IMR-90 (cell line): ENCODE data around the gene ABCA9. TPM values are rescaled to one million over a fixed set of nuclear protein-coding genes. Genes with fewer than 3 reads are reported as not detected.

Source experiments
- ATAC-seq: fragments of 200-7000 bp; cut with Tn5 transposase; 2 replicates; pipeline ENCODE4 v1.9.1; 2020; ENCODE audit warnings: low read depth, mild to moderate bottlenecking, moderate library complexity
- BruUV-seq: library from RNA; stranded (reverse); fragments of 400-500 nt; replicated peaks from 2 replicates; lab custom pipeline; 2021; lab: Mats Ljungman, UMichigan
- CTCF ChIA-PET: fragments of 300-600 bp; formaldehyde crosslinking; extraction: SDS; loops from one replicate; lab custom pipeline; 2021; ENCODE audit warnings: antibody characterized with exemption; lab: Yijun Ruan, JAX
- POLR2A ChIA-PET: fragments of 300-600 bp; sonication (Branson Sonifier 250); formaldehyde crosslinking; loops from one replicate; lab custom pipeline; 2022; ENCODE audit warnings: antibody characterized with exemption; ENCODE audit not compliant: unreplicated experiment; lab: Charles Lee
- DNase-seq: peaks from one replicate; pipeline ENCODE4 v3.0.0; 2013
- H2AFZ ChIP-seq: replicated peaks from 2 replicates; pipeline ENCODE3; 2013; ENCODE audit warnings: low read length, mild to moderate bottlenecking; ENCODE audit not compliant: poor library complexity
- H2AK5ac ChIP-seq: 2 replicates; pipeline ENCODE4 v1.6.1; 2013; ENCODE audit warnings: low read depth, low read length, inconsistent platforms
- H2AK9ac ChIP-seq: replicated peaks from 2 replicates; pipeline ENCODE3; 2013; ENCODE audit warnings: mild to moderate bottlenecking, low read depth, low read length, moderate library complexity; ENCODE audit not compliant: poor library complexity
- H2BK120ac ChIP-seq: 2 replicates; pipeline ENCODE4 v1.6.1; 2013; ENCODE audit warnings: low read depth, low read length, inconsistent platforms
- H2BK15ac ChIP-seq: 3 replicates; pipeline ENCODE4 v1.6.1; 2013; ENCODE audit warnings: low read depth, low read length, inconsistent platforms
- H2BK20ac ChIP-seq: 2 replicates; pipeline ENCODE4 v1.6.1; 2013; ENCODE audit warnings: low read depth, mild to moderate bottlenecking, inconsistent platforms, low read length, moderate library complexity
- H2BK5ac ChIP-seq: 2 replicates; pipeline ENCODE4 v1.6.1; 2013; ENCODE audit warnings: mild to moderate bottlenecking, low read depth, low read length, inconsistent platforms; ENCODE audit not compliant: poor library complexity, severe bottlenecking
- H3K14ac ChIP-seq: replicated peaks from 2 replicates; pipeline ENCODE4 v1.6.1; 2013; ENCODE audit warnings: low read depth, low read length, inconsistent platforms
- H3K18ac ChIP-seq: 2 replicates; pipeline ENCODE4 v1.6.1; 2013; ENCODE audit warnings: low read depth, low read length, control low read depth
- H3K23ac ChIP-seq: 2 replicates; pipeline ENCODE4 v1.6.1; 2013; ENCODE audit warnings: low read depth, low read length, inconsistent platforms
- H3K27ac ChIP-seq: 2 replicates; pipeline ENCODE4 v1.5.1; 2013; ENCODE audit warnings: mild to moderate bottlenecking, control low read depth, low read length; ENCODE audit not compliant: insufficient read depth
- H3K27me3 ChIP-seq: 2 replicates; pipeline ENCODE4 v1.6.1; 2013; ENCODE audit warnings: low read length; ENCODE audit not compliant: control insufficient read depth, insufficient read depth
- H3K36me3 ChIP-seq: 2 replicates; pipeline ENCODE4 v1.6.1; 2013; ENCODE audit warnings: low read length, mixed read lengths; ENCODE audit not compliant: control insufficient read depth, insufficient read depth
- H3K4ac ChIP-seq: 2 replicates; pipeline ENCODE4 v1.6.1; 2013; ENCODE audit warnings: low read depth, low read length, inconsistent platforms
- H3K4me1 ChIP-seq: 2 replicates; pipeline ENCODE4 v1.6.1; 2013; ENCODE audit warnings: low read length, mixed read lengths; ENCODE audit not compliant: control insufficient read depth, insufficient read depth
- H3K4me2 ChIP-seq: 2 replicates; pipeline ENCODE4 v1.6.1; 2013; ENCODE audit warnings: low read depth, mild to moderate bottlenecking, control low read depth, low read length, moderate library complexity
- H3K4me3 ChIP-seq: 2 replicates; pipeline ENCODE4 v1.5.1; 2013; ENCODE audit warnings: low read depth, mild to moderate bottlenecking, control low read depth, low read length, moderate library complexity; ENCODE audit not compliant: insufficient read depth
- H3K56ac ChIP-seq: 2 replicates; pipeline ENCODE4 v1.6.1; 2013; ENCODE audit warnings: low read length, inconsistent platforms; ENCODE audit not compliant: insufficient read depth; ENCODE audit errors: extremely low read depth
- H3K79me1 ChIP-seq, 2 experiments: 2 replicates each; pipeline ENCODE4 v1.6.1; 2013; ENCODE audit warnings: low read length in 2 of 2, inconsistent platforms in 1 of 2, low read depth in 1 of 2
- H3K9ac ChIP-seq: 2 replicates; pipeline ENCODE4 v1.6.1; 2013; ENCODE audit warnings: low read depth, low read length, control low read depth
- H3K9me1 ChIP-seq: 2 replicates; pipeline ENCODE4 v1.6.1; 2013; ENCODE audit warnings: low read length, inconsistent platforms; ENCODE audit not compliant: insufficient read depth
- H3K9me3 ChIP-seq: 2 replicates; pipeline ENCODE4 v1.6.1; 2013; ENCODE audit warnings: low read length; ENCODE audit not compliant: control insufficient read depth, insufficient read depth
- H4K20me1 ChIP-seq: 2 replicates; pipeline ENCODE4 v1.6.1; 2013; ENCODE audit warnings: low read length, inconsistent platforms; ENCODE audit not compliant: insufficient read depth
- H4K5ac ChIP-seq: 2 replicates; pipeline ENCODE4 v1.6.1; 2013; ENCODE audit warnings: mild to moderate bottlenecking, low read depth, low read length, control low read depth
- H4K8ac ChIP-seq, 2 experiments: 2 replicates each; pipeline ENCODE4 v1.6.1; 2013; ENCODE audit warnings: low read depth in 2 of 2, low read length in 2 of 2, control low read depth in 1 of 2, inconsistent platforms in 1 of 2
- H4K91ac ChIP-seq: 2 replicates; pipeline ENCODE4 v1.6.1; 2013; ENCODE audit warnings: low read depth, low read length, inconsistent platforms; ENCODE audit not compliant: insufficient read depth
- FOS ChIP-seq: fragments of 150-350 bp; IDR thresholded peaks from 2 replicates; pipeline ENCODE4 v1.6.1; 2016; ENCODE audit warnings: low read depth, low read length
- NFE2L2 ChIP-seq: fragments of 150-350 bp; IDR thresholded peaks from 2 replicates; pipeline ENCODE4 v1.6.1; 2016; ENCODE audit warnings: low read depth, mild to moderate bottlenecking, low read length
- SMC3 ChIP-seq: fragments of 150-350 bp; IDR thresholded peaks from 2 replicates; pipeline ENCODE4 v1.6.1; 2016; ENCODE audit warnings: low read depth, mild to moderate bottlenecking, antibody characterized with exemption, low read length, moderate library complexity
- WGBS, 2 experiments: methylation state at CpG; one replicate each; pipeline versions ENCODE4 v1.1.5 to v1.1.7; 2013; ENCODE audit warnings: missing lambda C conversion rate in 2 of 2; ENCODE audit not compliant: insufficient read length in 1 of 2; ENCODE audit errors: extremely low coverage in 2 of 2; 5-methylcytosine and 5-hydroxymethylcytosine counted together
- dilution Hi-C: fragments of 300-500 bp; cut with HindIII; formaldehyde crosslinking; loops from one replicate; pipeline ENCODE4 v1.14.3; 2018; ENCODE audit warnings: low sequenced_read_pairs; ENCODE audit not compliant: unreplicated experiment
- in situ Hi-C: fragments of 300-500 bp; cut with MboI; formaldehyde crosslinking; loops from 3 replicates; pipeline ENCODE4 v1.14.3; 2019; ENCODE audit warnings: low sequenced_read_pairs, inconsistent platforms, mixed read lengths
- intact Hi-C: fragments of 100-400 bp; cut with micrococcal nuclease; formaldehyde crosslinking; loops from 2 replicates; pipeline ENCODE4 v1.10.0; 2022
- polyA plus RNA-seq, 3 experiments: library from polyadenylated mRNA; depleted of rRNA; stranded (reverse); fragments of >200 nt; gene quantifications; 2 replicates each; pipeline ENCODE4 v1.2.3, GENCODE V29; 2012; ENCODE audit warnings: low replicate concordance in 1 of 3
- total RNA-seq: library from RNA; depleted of rRNA; stranded (reverse); fragments of >200 nt; gene quantifications from 2 replicates; pipeline ENCODE4 v1.2.3, GENCODE V29; 2012

The ABCA9 gene
- total and polyA plus RNA-seq, 2 of the 4 experiments (the other 2 are of a cell fraction) = under 0.01 TPM; not detected in 1

GRCh38 chr17:69042308-69042707, 18.4 kb downstream of the ABCA9 start:
- Histone ChIP-seq H2BK20ac (no peak overlapping the region), H2BK15ac (no peak overlapping the region), H3K18ac (no peak overlapping the region), H2BK120ac (no peak overlapping the region), H3K36me3 (no peaks in the 10 kb centered on the region), H4K91ac (no peak overlapping the region), H3K14ac (no peak overlapping the region), H4K5ac (no peak overlapping the region), H3K9me1 (no peaks in the 10 kb centered on the region), H3K4ac (no peak overlapping the region), H3K23ac (no peak overlapping the region), H3K27ac (no peak overlapping the region), H3K9me3 (no peaks in the 10 kb centered on the region), H2AFZ (no peak overlapping the region), H3K9ac (no peak overlapping the region), H3K4me3 (no peak overlapping the region), H2AK5ac (no peak overlapping the region), H3K4me1 (peaks cover 2% of the 10 kb centered on the region; the same call in 1 of the 2 replicates), H3K56ac (no peak overlapping the region), H3K27me3 (no peaks in the 10 kb centered on the region), H2BK5ac (no peak overlapping the region), H2AK9ac (no peak overlapping the region), H3K4me2 (no peak overlapping the region), H4K20me1 (no peaks in the 10 kb centered on the region), H3K79me1 (no peaks in the 10 kb centered on the region), H4K8ac (no peak overlapping the region)
- DNase-seq (no peak), ATAC-seq (no peak)
- ChIA-PET CTCF (no interaction called here), POLR2A (no interaction called here)
- intact Hi-C loops (no loop called here), dilution Hi-C loops (no loop called here), in situ Hi-C loops (no loop called here)
- no CpG with 5 or more reads among the region's 5 CpGs for WGBS, 2 experiments
- no TSS peak for BruUV-seq
- 0 out of 2 replicates have a peak, but pooled peaks have one; percentile 20 for TF ChIP-seq FOS
- 0 out of 2 replicates have a peak, but pooled peaks have one; percentile 8 for TF ChIP-seq NFE2L2
- no peak for TF ChIP-seq SMC3
